ENCODE data around the gene SYCP3. TPM values are rescaled to one million over a fixed set of nuclear protein-coding genes. Genes with fewer than 3 reads are reported as not detected.
A peak's percentile ranks its signal among the peaks of the same experiment; 100 is the strongest.

The SYCP3 gene
- total and polyA plus RNA-seq, 2 experiments from 2014 or later: 0.39 TPM; not detected in 1

- Histone ChIP-seq H3K9me3 (ENCODE audit: low read depth) (no peaks in the 10 kb centered on the region), H3K27me3 (replicated peaks; ENCODE audit: insufficient read depth) (no peaks in the 10 kb centered on the region), H3K4me2 (ENCODE audit: unreplicated experiment) (no peak overlapping the region), H3K27ac (no peak overlapping the region), H2AFZ (no peak overlapping the region), H3K4me1 (ENCODE audit: insufficient read depth) (no peaks in the 10 kb centered on the region), H3K79me2 (ENCODE audit: insufficient read depth) (no peaks in the 10 kb centered on the region), H3K9ac (no peak overlapping the region), H3K36me3 (ENCODE audit: low read depth) (peaks cover 29% of the 10 kb centered on the region), H4K20me1 (ENCODE audit: insufficient read depth) (no peaks in the 10 kb centered on the region), H3K9me2 (ENCODE audit: insufficient read depth) (no peaks in the 10 kb centered on the region), H3K4me3 (no peak overlapping the region), H3F3A (ENCODE audit: insufficient read depth) (no peaks in the 10 kb centered on the region)
- no peak for DNase-seq
- in situ Hi-C loops (cut with MboI): no loop called here
- WGBS, 2 experiments (ENCODE audit: low coverage in 1 of 2, low lambda C conversion rate in 2 of 2, missing lambda C conversion rate in 2 of 2): 94 to 98% methylated on average over 4 of the region's 4 CpGs
- TF ChIP-seq EZH2 (IDR thresholded peaks at IDR 0.05; ENCODE audit: insufficient read depth, poor library complexity, severe bottlenecking) (no peak), EZH2phosphoT487 (IDR thresholded peaks at IDR 0.05; ENCODE audit: insufficient read depth, low read depth) (no peak)
Measured at GRCh38 chr12:101761781-101762180, 22.5 kb upstream of the SYCP3 start.

- no peak overlapping the region for H2AFZ ChIP-seq
- H3K4me3 ChIP-seq: no peak overlapping the region
- WGBS, 2 experiments (ENCODE audit: low coverage in 1 of 2, low lambda C conversion rate in 2 of 2, missing lambda C conversion rate in 2 of 2): 92 to 97% methylated on average over 5 of the region's 5 CpGs
- no peak for TF ChIP-seq EZH2phosphoT487 (IDR thresholded peaks at IDR 0.05; ENCODE audit: insufficient read depth, low read depth)
- H3K4me1 ChIP-seq (ENCODE audit: insufficient read depth): no peaks in the 10 kb centered on the region
- no peaks in the 10 kb centered on the region for H3K9me2 ChIP-seq (ENCODE audit: insufficient read depth)
- H3K9ac ChIP-seq: no peak overlapping the region
- peaks cover 31% of the 10 kb centered on the region for H3K36me3 ChIP-seq (ENCODE audit: low read depth)
- no peaks in the 10 kb centered on the region for H4K20me1 ChIP-seq (ENCODE audit: insufficient read depth)
- H3K79me2 ChIP-seq (ENCODE audit: insufficient read depth): no peaks in the 10 kb centered on the region
- no peak for DNase-seq
- no peaks in the 10 kb centered on the region for H3K27me3 ChIP-seq (replicated peaks; ENCODE audit: insufficient read depth)
- H3K27ac ChIP-seq: no peak overlapping the region
- in situ Hi-C loops (cut with MboI): no loop called here
- H3K9me3 ChIP-seq (ENCODE audit: low read depth): no peaks in the 10 kb centered on the region
- no peak overlapping the region for H3K4me2 ChIP-seq (ENCODE audit: unreplicated experiment)
- H3F3A ChIP-seq (ENCODE audit: insufficient read depth): no peaks in the 10 kb centered on the region
Measured at GRCh38 chr12:101761350-101761749, 22.1 kb upstream of the SYCP3 start.

GRCh38 chr12:101759396-101760047, 20.3 kb upstream of the SYCP3 start:
- in situ Hi-C loops (cut with MboI): no loop called here
- no peaks in the 10 kb centered on the region; the same call in 1 of the 2 replicates for H3K9me2 ChIP-seq (ENCODE audit: insufficient read depth)
- H3F3A ChIP-seq (ENCODE audit: insufficient read depth): no peaks in the 10 kb centered on the region
- no peaks in the 10 kb centered on the region for H3K79me2 ChIP-seq (ENCODE audit: insufficient read depth)
- DNase-seq: peak; percentile 66
- 0 out of 2 replicates have a peak, but pooled peaks cover 2% of the 10 kb centered on the region for H4K20me1 ChIP-seq (ENCODE audit: insufficient read depth)
- no peak overlapping the region for H3K9ac ChIP-seq
- H3K4me3 ChIP-seq: no peak overlapping the region
- 62 to 68% methylated on average over 5 of the region's 5 CpGs for WGBS, 2 experiments (ENCODE audit: low coverage in 1 of 2, low lambda C conversion rate in 2 of 2, missing lambda C conversion rate in 2 of 2)
- H3K4me2 ChIP-seq (ENCODE audit: unreplicated experiment): no peak overlapping the region
- no peak overlapping the region for H3K27ac ChIP-seq
- no peaks in the 10 kb centered on the region for H3K9me3 ChIP-seq (ENCODE audit: low read depth)
- H3K36me3 ChIP-seq (ENCODE audit: low read depth): peaks cover 38% of the 10 kb centered on the region
- TF ChIP-seq EZH2phosphoT487 (IDR thresholded peaks at IDR 0.05; ENCODE audit: insufficient read depth, low read depth): no peak
- H3K4me1 ChIP-seq (ENCODE audit: insufficient read depth): no peaks in the 10 kb centered on the region
- no peak overlapping the region for H2AFZ ChIP-seq
- H3K27me3 ChIP-seq (replicated peaks; ENCODE audit: insufficient read depth): no peaks in the 10 kb centered on the region

GRCh38 chr12:101750152-101750551, 10.9 kb upstream of the SYCP3 start:
- Histone ChIP-seq H3K4me2 (ENCODE audit: unreplicated experiment) (no peak overlapping the region), H3K36me3 (ENCODE audit: low read depth) (peaks cover 40% of the 10 kb centered on the region; the same call in 1 of the 2 replicates), H3K79me2 (ENCODE audit: insufficient read depth) (no peaks in the 10 kb centered on the region), H4K20me1 (ENCODE audit: insufficient read depth) (no peaks in the 10 kb centered on the region), H3K27ac (no peak overlapping the region), H3K9me2 (ENCODE audit: insufficient read depth) (no peaks in the 10 kb centered on the region), H3K9me3 (ENCODE audit: low read depth) (no peaks in the 10 kb centered on the region), H2AFZ (no peak overlapping the region), H3K4me1 (ENCODE audit: insufficient read depth) (no peaks in the 10 kb centered on the region), H3K4me3 (no peak overlapping the region), H3K27me3 (replicated peaks; ENCODE audit: insufficient read depth) (no peaks in the 10 kb centered on the region), H3K9ac (no peak overlapping the region), H3F3A (ENCODE audit: insufficient read depth) (no peaks in the 10 kb centered on the region)
- 80 to 92% methylated on average over 4 of the region's 4 CpGs for WGBS, 2 experiments (ENCODE audit: low coverage in 1 of 2, low lambda C conversion rate in 2 of 2, missing lambda C conversion rate in 2 of 2)
- TF ChIP-seq EZH2phosphoT487 (IDR thresholded peaks at IDR 0.05; ENCODE audit: insufficient read depth, low read depth) (no peak), EZH2 (IDR thresholded peaks at IDR 0.05; ENCODE audit: insufficient read depth, poor library complexity, severe bottlenecking) (no peak)
- DNase-seq: no peak
- in situ Hi-C loops (cut with MboI): no loop called here

- no peaks in the 10 kb centered on the region for H3K9me2 ChIP-seq (ENCODE audit: insufficient read depth)
- no peaks in the 10 kb centered on the region for H3K9me3 ChIP-seq (ENCODE audit: low read depth)
- in situ Hi-C loops (cut with MboI): no loop called here
- 82 to 87% methylated on average over 4 of the region's 4 CpGs for WGBS, 2 experiments (ENCODE audit: low coverage in 1 of 2, low lambda C conversion rate in 2 of 2, missing lambda C conversion rate in 2 of 2)
- no peaks in the 10 kb centered on the region for H3K4me1 ChIP-seq (ENCODE audit: insufficient read depth)
- H3K79me2 ChIP-seq (ENCODE audit: insufficient read depth): no peaks in the 10 kb centered on the region
- no peak overlapping the region for H3K4me3 ChIP-seq
- TF ChIP-seq EZH2 (IDR thresholded peaks at IDR 0.05; ENCODE audit: insufficient read depth, poor library complexity, severe bottlenecking) (no peak), EZH2phosphoT487 (IDR thresholded peaks at IDR 0.05; ENCODE audit: insufficient read depth, low read depth) (no peak)
- H3F3A ChIP-seq (ENCODE audit: insufficient read depth): no peaks in the 10 kb centered on the region
- no peak overlapping the region for H3K27ac ChIP-seq
- no peak overlapping the region for H3K4me2 ChIP-seq (ENCODE audit: unreplicated experiment)
- no peak overlapping the region for H3K9ac ChIP-seq
- H2AFZ ChIP-seq: no peak overlapping the region
- no peak for DNase-seq
- H4K20me1 ChIP-seq (ENCODE audit: insufficient read depth): no peaks in the 10 kb centered on the region
- no peaks in the 10 kb centered on the region for H3K27me3 ChIP-seq (replicated peaks; ENCODE audit: insufficient read depth)
- H3K36me3 ChIP-seq (ENCODE audit: low read depth): peaks cover 43% of the 10 kb centered on the region; the same call in 1 of the 2 replicates
Measured at GRCh38 chr12:101749657-101750056, 10.4 kb upstream of the SYCP3 start.

All from GM23248 (cell line).